GM19193 (cell line): ENCODE data around the gene FAM163B.

Source experiments
- POLR2A ChIP-seq: IDR thresholded peaks from 4 replicates; pipeline ENCODE4 v1.6.1; 2011; ENCODE audit not compliant: insufficient read depth, insufficient read length; ENCODE audit errors: extremely low read depth

The FAM163B gene

DNA sequence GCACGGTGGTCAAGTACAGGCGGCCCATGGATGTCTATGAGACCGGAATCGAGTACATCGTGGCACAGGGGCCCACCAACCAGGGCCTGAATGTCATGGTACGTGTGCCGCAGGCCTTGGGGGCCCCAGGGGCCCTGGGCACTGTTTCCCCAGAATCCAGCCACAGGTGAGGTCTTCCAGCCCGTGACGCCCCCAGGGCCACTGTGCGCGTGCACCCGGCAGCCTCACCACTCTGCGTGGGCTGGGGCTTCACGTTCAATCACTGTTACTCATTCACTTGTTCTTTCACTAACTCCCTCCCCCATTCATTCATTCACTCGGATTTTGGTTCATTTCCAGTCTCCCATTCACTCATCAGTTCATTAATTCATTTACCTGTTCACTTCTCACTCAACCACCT, 62.1 kb downstream of the FAM163B start:
- no peak for TF ChIP-seq POLR2A

DNA sequence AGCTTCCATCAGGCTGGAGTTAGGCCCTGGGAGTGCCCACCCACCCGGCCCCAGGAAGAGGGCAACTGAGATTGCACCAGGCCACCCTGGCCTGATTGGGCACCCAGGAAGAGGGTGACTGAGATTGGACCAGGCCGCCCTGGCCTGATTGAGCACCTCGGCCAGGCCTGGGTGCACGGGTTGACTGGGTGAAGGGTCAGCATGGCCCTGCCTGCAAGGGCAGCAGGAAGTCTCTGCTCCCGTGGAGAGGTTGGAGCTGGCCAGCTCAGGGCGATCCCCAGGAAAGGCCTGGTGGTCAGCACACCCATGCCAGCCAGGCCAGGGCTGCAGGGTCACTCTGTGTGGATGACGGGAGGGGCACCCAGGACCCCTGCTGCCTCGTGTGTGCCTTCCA, 62.9 kb downstream of the FAM163B start:
- TF ChIP-seq POLR2A: no peak

DNA sequence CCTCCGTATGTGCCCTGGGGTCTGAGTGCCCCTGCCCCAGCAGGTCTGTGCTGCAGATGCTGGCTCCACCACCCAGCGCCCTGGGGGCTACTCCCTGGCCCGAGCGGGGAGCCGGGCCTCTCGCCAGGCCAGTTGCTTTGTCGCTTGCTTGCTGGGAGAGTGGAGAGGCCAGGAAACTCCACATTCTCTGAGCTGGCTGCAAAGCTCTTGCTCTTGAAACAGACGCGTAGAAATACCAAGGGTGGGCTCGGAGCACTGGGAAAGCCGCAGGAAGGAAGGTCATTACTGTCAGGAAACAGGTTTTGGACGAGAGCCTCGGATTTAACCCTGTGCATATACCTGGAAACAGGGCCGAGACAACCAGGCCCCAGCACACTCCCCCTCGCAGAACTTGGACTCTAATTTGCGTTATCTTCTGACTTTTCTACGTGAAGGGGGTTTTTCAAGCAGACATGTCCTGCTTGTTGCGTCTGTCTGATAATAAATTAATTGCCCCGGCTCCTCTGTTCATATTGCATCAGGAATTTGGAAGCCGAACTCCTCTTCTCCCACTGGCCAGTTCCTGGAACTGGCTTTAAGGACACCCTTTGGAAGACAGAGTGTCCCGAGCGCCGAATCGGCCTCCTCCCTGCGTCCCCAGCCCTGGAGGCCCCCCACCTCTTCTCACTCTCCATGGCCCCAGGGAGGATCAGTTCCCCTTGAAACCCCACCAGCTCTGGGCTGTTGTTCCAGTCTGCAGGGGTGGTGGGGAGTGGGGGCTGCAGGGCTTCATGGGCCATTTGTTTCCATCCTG, 63.5 kb downstream of the FAM163B start:
- no peak for TF ChIP-seq POLR2A

DNA sequence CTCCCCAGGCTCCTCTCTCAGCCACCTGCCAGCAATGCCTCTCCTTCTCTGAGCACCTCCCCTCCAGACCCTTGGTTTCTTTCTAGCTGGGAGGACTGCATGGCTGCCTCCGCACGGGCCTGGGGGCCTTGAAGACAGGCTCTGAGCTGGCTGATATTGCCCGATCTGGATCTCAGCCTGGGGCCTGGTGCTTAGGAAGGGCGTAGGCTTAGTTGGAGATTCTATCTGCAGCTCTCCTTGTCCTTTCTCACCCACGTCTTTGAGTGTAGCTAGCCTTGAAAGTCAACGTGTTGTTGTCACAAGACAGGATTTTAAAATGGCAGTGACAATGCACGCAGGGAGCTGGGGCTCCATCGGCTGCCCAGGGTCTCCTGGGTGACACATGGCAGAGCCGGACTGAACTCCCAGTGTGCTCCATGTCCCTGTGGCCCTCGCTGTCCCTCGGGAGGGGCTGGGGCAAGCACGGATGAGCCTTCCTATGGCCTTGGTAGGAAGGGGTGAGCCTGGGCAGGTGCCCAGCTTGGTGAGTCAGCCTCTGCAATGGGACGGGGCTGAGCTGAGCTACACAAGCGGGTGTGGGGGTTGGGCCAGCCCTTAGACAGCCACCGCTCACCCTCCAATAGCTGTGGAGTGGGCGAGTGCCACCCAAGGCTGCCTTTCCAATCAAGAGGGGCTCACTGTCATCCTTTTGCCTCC, 65.3 kb downstream of the FAM163B start:
- no peak for TF ChIP-seq POLR2A

DNA sequence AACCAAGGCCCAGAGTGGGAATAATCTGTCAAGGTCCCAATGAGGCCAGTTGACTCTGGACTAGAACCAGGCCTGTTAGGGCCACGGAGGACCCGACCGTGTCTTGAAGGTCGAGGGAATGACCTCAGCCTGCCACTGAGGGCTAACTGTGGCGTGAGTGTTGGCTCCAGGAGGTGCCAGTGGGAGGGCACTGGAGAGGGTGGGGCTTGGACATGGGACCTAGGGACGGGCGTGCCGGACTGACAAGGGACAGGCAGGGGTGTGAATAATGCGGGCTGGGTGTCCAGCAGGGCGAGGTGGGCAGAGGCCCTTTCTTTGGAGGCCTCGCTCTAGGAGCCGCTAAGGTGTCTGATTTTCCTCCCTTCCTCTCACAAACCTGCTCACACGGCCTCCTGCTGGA, 67.2 kb downstream of the FAM163B start:
- no peak for TF ChIP-seq POLR2A

DNA sequence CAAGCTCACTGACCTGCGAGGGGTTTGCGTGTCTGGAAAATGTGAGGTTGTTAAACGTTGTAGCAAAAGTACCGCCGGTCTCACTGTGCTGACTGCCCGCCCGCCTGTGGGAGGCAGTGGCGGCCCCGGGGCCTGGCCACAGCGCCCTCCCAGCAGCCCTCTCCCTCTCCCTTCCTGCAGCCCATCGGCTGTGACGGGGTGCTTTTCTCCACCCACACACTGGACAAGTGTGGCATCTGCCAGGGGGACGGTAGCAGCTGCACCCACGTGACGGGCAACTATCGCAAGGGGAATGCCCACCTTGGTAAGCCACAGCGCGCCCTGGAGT, 68.5 kb downstream of the FAM163B start:
- no peak for TF ChIP-seq POLR2A

DNA sequence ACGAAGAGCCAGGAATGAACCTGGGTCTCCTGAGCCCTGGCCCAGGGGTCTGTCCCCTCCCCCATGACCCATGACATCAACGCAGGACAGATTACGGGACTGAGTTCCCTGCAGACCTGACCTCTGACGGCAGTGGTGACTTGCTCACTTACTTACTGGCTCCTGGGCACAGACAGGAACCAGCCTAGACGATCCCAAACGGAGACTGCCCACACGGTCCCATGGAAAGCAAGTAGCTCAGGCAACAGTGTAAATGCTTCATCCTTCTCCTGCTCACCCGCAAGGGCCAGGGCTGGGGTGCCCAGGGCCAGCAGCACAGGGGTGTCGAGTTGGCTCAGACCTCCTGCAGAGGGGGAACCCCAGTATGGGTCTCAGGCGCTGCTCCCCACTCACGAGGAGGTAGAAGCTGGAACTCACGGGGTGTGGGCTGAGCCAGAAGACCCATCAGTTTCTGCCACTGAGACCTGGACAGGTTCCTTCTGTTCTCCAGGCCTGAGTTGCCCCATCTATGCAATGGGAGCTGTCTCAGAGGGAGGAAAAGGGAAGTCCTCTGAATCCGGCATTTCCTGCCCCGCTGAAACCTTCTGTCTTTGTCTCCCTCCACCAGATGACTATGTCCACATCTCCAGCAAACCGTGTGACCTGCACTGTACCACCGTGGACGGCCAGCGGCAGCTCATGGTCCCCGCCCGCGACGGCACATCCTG, 69.0 kb downstream of the FAM163B start:
- no peak for TF ChIP-seq POLR2A

DNA sequence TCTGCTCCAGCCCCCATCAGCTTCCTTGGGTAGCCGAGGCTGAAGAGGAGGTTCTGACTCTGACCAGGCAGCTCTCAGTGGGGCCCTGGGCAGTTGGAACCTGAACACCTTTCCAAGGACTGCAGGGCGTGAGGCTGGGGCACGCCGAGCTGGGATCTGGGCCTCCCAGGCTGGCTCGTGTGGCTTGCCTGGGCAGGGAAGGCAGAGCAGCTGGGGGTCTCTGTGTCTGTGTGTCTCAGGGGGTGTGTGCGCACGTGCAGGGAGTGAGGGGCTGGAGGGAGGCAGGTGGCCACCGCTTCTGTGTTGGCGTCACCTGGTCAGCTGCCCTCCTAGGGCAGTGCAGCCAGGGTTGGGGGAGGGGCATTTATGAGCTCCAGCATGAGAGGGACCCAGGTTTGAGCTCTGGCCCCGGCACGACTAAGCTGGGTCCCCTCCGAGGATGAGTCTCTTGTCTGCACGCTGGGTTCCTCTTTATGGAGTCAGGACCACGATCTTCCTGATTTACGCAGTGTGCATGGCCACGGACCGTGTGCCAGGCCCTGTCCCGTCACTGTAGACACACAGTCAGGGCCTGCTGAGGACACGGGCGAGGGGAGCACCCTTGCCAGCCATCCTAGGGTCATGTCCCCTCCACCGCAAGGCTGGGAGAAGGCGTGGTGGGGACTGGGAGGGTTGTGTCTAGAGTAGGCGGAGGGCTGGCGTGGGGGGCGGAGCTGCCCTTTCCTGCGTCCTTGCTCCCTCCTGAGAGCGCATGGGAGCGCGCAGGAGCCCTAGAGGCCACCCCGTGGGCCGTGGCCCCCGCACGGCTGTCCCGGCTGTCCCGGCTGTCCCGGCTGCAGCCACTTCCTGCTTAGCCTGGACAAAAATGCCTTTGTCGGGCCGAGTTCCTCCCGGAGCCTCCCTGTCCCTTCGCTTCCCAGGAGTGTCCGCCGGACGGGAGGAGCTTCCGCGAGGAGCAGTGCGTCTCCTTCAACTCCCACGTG, 70.0 kb downstream of the FAM163B start:
- no peak for TF ChIP-seq POLR2A

DNA sequence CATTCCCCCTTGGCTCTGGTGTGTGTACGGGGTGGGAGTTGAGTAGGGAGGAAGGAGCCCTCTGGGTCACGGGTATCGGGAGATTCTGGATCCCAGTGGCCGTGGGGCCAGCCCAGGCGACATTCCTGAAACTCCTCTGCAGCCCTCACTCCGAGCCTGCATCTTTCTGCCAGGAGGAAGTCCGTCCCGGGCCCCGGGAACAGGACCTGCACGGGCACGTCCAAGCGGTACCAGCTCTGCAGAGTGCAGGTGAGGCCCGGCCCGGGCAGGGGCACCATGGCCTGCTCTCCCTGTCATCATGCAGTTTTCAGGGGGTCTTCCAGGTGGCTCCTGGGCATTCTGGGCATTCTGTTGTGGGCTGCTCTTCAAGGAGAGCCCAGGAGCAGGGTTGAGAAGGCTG, 71.0 kb downstream of the FAM163B start:
- no peak for TF ChIP-seq POLR2A

DNA sequence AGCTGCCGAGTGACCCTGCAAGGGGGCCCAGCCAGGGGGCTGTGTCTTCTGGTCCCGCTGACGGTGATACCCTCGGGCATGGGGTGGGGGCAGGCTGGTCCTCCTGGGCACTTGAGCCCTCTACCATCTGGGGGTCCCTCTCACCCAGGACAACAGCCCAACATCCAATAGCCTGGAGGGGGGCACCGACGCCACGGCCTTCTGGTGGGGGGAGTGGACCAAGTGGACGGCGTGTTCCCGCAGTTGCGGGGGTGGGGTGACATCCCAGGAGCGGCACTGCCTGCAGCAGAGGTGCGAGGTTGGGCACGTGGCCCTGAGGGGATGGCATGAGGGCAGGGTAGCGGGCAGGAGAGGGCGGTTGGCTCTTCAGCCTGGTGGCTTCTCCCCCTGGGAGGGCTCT, 71.9 kb downstream of the FAM163B start:
- no peak for TF ChIP-seq POLR2A

DNA sequence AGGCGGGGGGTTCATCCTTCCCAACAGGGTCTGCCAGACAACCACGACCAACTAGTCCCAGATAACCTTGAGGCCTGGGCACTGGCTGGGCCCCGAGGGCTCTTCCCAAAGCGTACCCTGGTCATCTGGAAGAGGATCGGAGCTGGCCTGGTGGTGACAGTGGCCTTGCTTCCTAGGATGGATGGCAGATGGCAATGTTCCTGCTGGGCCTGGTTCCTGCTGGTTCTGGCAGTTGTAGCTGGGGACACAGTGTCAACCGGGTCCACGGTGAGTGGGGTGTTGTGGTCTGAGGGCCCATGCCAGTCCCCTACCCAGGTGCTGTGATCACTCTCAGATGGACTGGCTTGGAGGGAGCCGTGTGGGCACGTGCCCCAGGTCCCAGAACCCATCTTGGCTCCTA, 72.7 kb downstream of the FAM163B start:
- no peak for TF ChIP-seq POLR2A

DNA sequence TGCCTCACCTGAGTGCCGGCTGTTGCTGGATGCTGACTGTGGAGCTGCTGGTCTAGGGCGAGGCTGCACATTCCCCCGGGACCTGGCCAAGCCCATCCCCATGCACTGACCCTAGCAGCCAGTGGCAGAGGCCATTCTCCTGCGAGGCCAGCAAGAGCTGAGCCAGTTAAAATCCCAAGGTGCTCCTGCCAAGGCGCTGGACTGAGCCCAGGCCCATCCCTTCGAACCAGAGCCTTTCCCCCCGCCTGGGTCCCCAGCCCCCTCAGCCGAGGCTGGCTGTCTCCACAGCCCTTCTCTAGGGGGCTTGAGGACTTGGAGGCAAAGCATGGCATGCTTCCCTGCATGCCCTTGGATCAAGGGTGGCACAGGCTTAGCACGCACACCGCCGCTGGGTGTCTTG, 73.1 kb downstream of the FAM163B start:
- TF ChIP-seq POLR2A: no peak

DNA sequence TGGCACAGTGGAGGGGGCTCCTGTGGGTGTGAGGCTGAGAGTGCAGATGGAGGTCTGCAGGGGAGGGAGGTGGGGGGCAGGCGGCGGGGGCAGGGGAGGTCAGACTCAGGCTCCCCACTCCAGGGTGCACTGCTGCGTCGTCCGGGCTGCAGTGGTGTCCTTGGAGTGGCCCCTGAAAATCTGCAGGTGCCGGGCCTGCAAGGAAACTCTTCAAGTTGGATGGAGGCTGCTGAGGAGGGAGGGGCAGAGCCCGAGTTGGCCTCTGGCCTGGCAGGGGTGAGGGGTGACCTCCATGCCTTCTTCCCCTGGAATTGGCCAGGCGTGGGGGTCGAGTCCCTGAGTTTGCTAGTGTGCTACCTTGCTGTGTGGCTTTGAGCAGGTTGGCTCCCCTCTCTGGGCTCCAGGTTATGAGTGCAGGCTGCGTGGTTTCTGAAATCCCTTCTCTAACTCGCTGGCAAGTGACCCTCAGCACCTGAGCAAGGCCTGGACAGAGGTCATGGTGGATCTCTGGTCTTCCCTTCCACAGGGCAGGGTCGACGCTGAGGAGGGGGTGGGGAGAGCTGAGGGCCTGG, 73.8 kb downstream of the FAM163B start:
- no peak for TF ChIP-seq POLR2A
